Measurements from ENCODE around the gene CRB2. TPM values are rescaled to one million over a fixed set of nuclear protein-coding genes. Genes with fewer than 3 reads are reported as not detected.
"Not testable (repeated sequence)": the region's sequence is repeated elsewhere in the genome, so short reads cannot be mapped to it uniquely, and the experiment has no call there.

Gene CRB2
- total RNA-seq, 1 donor from 2014 or later: 61.1 TPM

- Mint-ChIP-seq H3K27me3 (no peaks in the 10 kb centered on the region), H3K27ac (no peak overlapping the region), H3K36me3 (no peaks in the 10 kb centered on the region), H3K9me3 (no peaks in the 10 kb centered on the region), H3K4me3 (no peak overlapping the region), H3K4me1 (ENCODE audit: unreplicated experiment) (peaks cover 24% of the 10 kb centered on the region)
- TF ChIP-seq CTCF (conservative IDR thresholded peaks at IDR 0.05): no peak
- no peak for DNase-seq (ENCODE audit: extremely low spot score, unreplicated experiment)
These were observed 42.0 kb downstream of the CRB2 start for GRCh38 chr9:123397975-123398374.

GRCh38 chr9:123398938-123399337 lies 42.9 kb downstream of the CRB2 start:
- peaks cover 24% of the 10 kb centered on the region for H3K4me1 Mint-ChIP-seq (ENCODE audit: unreplicated experiment)
- not testable (repeated sequence) for H3K9me3 Mint-ChIP-seq; H3K27me3 Mint-ChIP-seq; H3K27ac Mint-ChIP-seq; H3K36me3 Mint-ChIP-seq; DNase-seq (ENCODE audit: extremely low spot score, unreplicated experiment); H3K4me3 Mint-ChIP-seq

- no peaks in the 10 kb centered on the region for H3K36me3 Mint-ChIP-seq
- TF ChIP-seq CTCF (conservative IDR thresholded peaks at IDR 0.05): peak; percentile 74
- no peak for DNase-seq (ENCODE audit: extremely low spot score, unreplicated experiment)
- H3K27me3 Mint-ChIP-seq: no peaks in the 10 kb centered on the region
- peaks cover 22% of the 10 kb centered on the region for H3K4me1 Mint-ChIP-seq (ENCODE audit: unreplicated experiment)
- H3K27ac Mint-ChIP-seq: no peak overlapping the region
- H3K9me3 Mint-ChIP-seq: no peaks in the 10 kb centered on the region
- H3K4me3 Mint-ChIP-seq: no peak overlapping the region
These were observed 43.9 kb downstream of the CRB2 start for GRCh38 chr9:123399803-123400378.

GRCh38 chr9:123400926-123401503 lies 45.0 kb downstream of the CRB2 start:
- Mint-ChIP-seq H3K4me3 (no peak overlapping the region), H3K27ac (no peak overlapping the region), H3K9me3 (no peaks in the 10 kb centered on the region), H3K27me3 (no peaks in the 10 kb centered on the region), H3K36me3 (no peaks in the 10 kb centered on the region), H3K4me1 (ENCODE audit: unreplicated experiment) (peaks cover 11% of the 10 kb centered on the region)
- DNase-seq (ENCODE audit: extremely low spot score, unreplicated experiment): no peak
- no peak for TF ChIP-seq CTCF (conservative IDR thresholded peaks at IDR 0.05)

- Mint-ChIP-seq H3K27ac (no peak overlapping the region), H3K36me3 (no peaks in the 10 kb centered on the region), H3K9me3 (no peaks in the 10 kb centered on the region), H3K4me1 (ENCODE audit: unreplicated experiment) (peaks cover 19% of the 10 kb centered on the region), H3K27me3 (no peaks in the 10 kb centered on the region), H3K4me3 (no peak overlapping the region)
- no peak for DNase-seq (ENCODE audit: extremely low spot score, unreplicated experiment)
- TF ChIP-seq CTCF (conservative IDR thresholded peaks at IDR 0.05): peak; percentile 89
These were observed 46.0 kb downstream of the CRB2 start for GRCh38 chr9:123401879-123402513.

- H3K4me3 Mint-ChIP-seq: no peak overlapping the region
- no peaks in the 10 kb centered on the region for H3K36me3 Mint-ChIP-seq
- no peaks in the 10 kb centered on the region for H3K9me3 Mint-ChIP-seq
- no peaks in the 10 kb centered on the region for H3K27me3 Mint-ChIP-seq
- no peak overlapping the region for H3K27ac Mint-ChIP-seq
- no peak for DNase-seq (ENCODE audit: extremely low spot score, unreplicated experiment)
- TF ChIP-seq CTCF (conservative IDR thresholded peaks at IDR 0.05): no peak
- peaks cover 26% of the 10 kb centered on the region for H3K4me1 Mint-ChIP-seq (ENCODE audit: unreplicated experiment)
These were observed 47.0 kb downstream of the CRB2 start for GRCh38 chr9:123402981-123403509.
